Activated CD4-positive, alpha-beta memory T cell treated with anti-CD3 and anti-CD28 coated beads for 36 hours (primary cell): ENCODE results near the gene PSG2. TPM values are rescaled to one million over a fixed set of nuclear protein-coding genes. Genes with fewer than 3 reads are reported as not detected.
"Not testable (repeated sequence)": the region's sequence is repeated elsewhere in the genome, so short reads cannot be mapped to it uniquely, and the experiment has no call there.

Source experiments
- CTCF ChIA-PET: fragments of 350-600 bp; sonication (Branson Sonifier 250); formaldehyde crosslinking; loops from one replicate; lab custom pipeline; 2021; ENCODE audit warnings: antibody characterized with exemption, inconsistent platforms; lab: Charles Lee
- POLR2A ChIA-PET: fragments of 350-600 bp; sonication (Branson Sonifier 250); formaldehyde crosslinking; loops from one replicate; lab custom pipeline; 2021; ENCODE audit warnings: antibody characterized with exemption; lab: Charles Lee
- DNase-seq: peaks from one replicate; pipeline ENCODE4 v3.0.0-alpha.2; 2020
- H3K27ac Mint-ChIP-seq: one replicate; pipeline ENCODE4 v1.8.0; 2021; ENCODE audit warnings: mixed read lengths
- H3K27me3 Mint-ChIP-seq: one replicate; pipeline ENCODE4 v1.8.0; 2021; ENCODE audit warnings: mixed read lengths
- H3K36me3 Mint-ChIP-seq: one replicate; pipeline ENCODE4 v1.8.0; 2021; ENCODE audit warnings: mixed read lengths
- H3K4me1 Mint-ChIP-seq: one replicate; pipeline ENCODE4 v1.8.0; 2021; ENCODE audit warnings: low read depth, mixed read lengths
- H3K4me3 Mint-ChIP-seq: one replicate; pipeline ENCODE4 v1.8.0; 2021; ENCODE audit warnings: mild to moderate bottlenecking, mixed read lengths
- H3K9me3 Mint-ChIP-seq: one replicate; pipeline ENCODE4 v1.8.0; 2021; ENCODE audit warnings: mixed read lengths
- intact Hi-C: fragments of 100-400 bp; cut with micrococcal nuclease; formaldehyde crosslinking; loops from one replicate; pipeline ENCODE4 v1.15.1; 2023
- total RNA-seq, 2 experiments: library from RNA; stranded (reverse); gene quantifications; one replicate each; pipeline ENCODE4 v1.2.3, GENCODE V29; 2021

Gene PSG2
- total RNA-seq = not detected

- DNase-seq, H3K36me3 Mint-ChIP-seq, CTCF ChIA-PET, H3K27ac Mint-ChIP-seq, H3K4me1 Mint-ChIP-seq, H3K9me3 Mint-ChIP-seq, H3K4me3 Mint-ChIP-seq, POLR2A ChIA-PET, intact Hi-C loops: not testable (repeated sequence)
- peaks cover 11% of the 10 kb centered on the region for H3K27me3 Mint-ChIP-seq
Observed at GRCh38 chr19:43082601-43083000, at the start of gene PSG2. Gene PSG2 (minus strand): TSS chr19:43082701. CDS start chr19:43082569, 132 bp downstream.

GRCh38 chr19:43131281-43131842, 48.9 kb upstream of the PSG2 start:
- H3K9me3 Mint-ChIP-seq, H3K4me1 Mint-ChIP-seq, H3K36me3 Mint-ChIP-seq, H3K27me3 Mint-ChIP-seq, H3K27ac Mint-ChIP-seq, CTCF ChIA-PET, POLR2A ChIA-PET, intact Hi-C loops, H3K4me3 Mint-ChIP-seq, DNase-seq: not testable (repeated sequence)

- H3K4me3 Mint-ChIP-seq, H3K9me3 Mint-ChIP-seq, H3K4me1 Mint-ChIP-seq, H3K27me3 Mint-ChIP-seq, POLR2A ChIA-PET, CTCF ChIA-PET, DNase-seq, H3K36me3 Mint-ChIP-seq, intact Hi-C loops, H3K27ac Mint-ChIP-seq: not testable (repeated sequence)
Observed at GRCh38 chr19:43129197-43129596, 46.7 kb upstream of the PSG2 start.

- H3K36me3 Mint-ChIP-seq, H3K4me1 Mint-ChIP-seq, intact Hi-C loops, H3K4me3 Mint-ChIP-seq, CTCF ChIA-PET, POLR2A ChIA-PET, H3K9me3 Mint-ChIP-seq, H3K27me3 Mint-ChIP-seq, H3K27ac Mint-ChIP-seq, DNase-seq: not testable (repeated sequence)
Observed at GRCh38 chr19:43127336-43127735, 44.8 kb upstream of the PSG2 start.

- no peak overlapping the region for H3K27ac Mint-ChIP-seq
- H3K27me3 Mint-ChIP-seq = no peaks in the 10 kb centered on the region
- no peak overlapping the region for H3K4me3 Mint-ChIP-seq
- CTCF ChIA-PET = no interaction called here
- POLR2A ChIA-PET = no interaction called here
- H3K36me3 Mint-ChIP-seq = no peaks in the 10 kb centered on the region
- intact Hi-C loops = no loop called here
- no peaks in the 10 kb centered on the region for H3K4me1 Mint-ChIP-seq
- H3K9me3 Mint-ChIP-seq = no peaks in the 10 kb centered on the region
- no peak for DNase-seq
Observed at GRCh38 chr19:43126720-43127119, 44.2 kb upstream of the PSG2 start.

- Mint-ChIP-seq H3K27ac (no peak overlapping the region), H3K27me3 (no peaks in the 10 kb centered on the region), H3K9me3 (peaks cover 4% of the 10 kb centered on the region), H3K4me3 (no peak overlapping the region), H3K36me3 (no peaks in the 10 kb centered on the region), H3K4me1 (no peaks in the 10 kb centered on the region)
- no peak for DNase-seq
- intact Hi-C loops = no loop called here
- POLR2A ChIA-PET = no interaction called here
- CTCF ChIA-PET = no interaction called here
Observed at GRCh38 chr19:43124360-43124759, 41.9 kb upstream of the PSG2 start.

- POLR2A ChIA-PET, H3K27ac Mint-ChIP-seq: not testable (repeated sequence)
Observed at GRCh38 chr19:43120433-43121026, 38.0 kb upstream of the PSG2 start.

GRCh38 chr19:43119526-43119925, 37.0 kb upstream of the PSG2 start:
- intact Hi-C loops, H3K27ac Mint-ChIP-seq, H3K4me1 Mint-ChIP-seq, CTCF ChIA-PET, H3K4me3 Mint-ChIP-seq, POLR2A ChIA-PET, DNase-seq, H3K27me3 Mint-ChIP-seq, H3K36me3 Mint-ChIP-seq: not testable (repeated sequence)
- H3K9me3 Mint-ChIP-seq = peaks cover 19% of the 10 kb centered on the region

More at GRCh38 chr19:43120433-43121026, 38.0 kb upstream of the PSG2 start:
- CTCF ChIA-PET, H3K36me3 Mint-ChIP-seq, intact Hi-C loops, H3K4me1 Mint-ChIP-seq, DNase-seq, H3K4me3 Mint-ChIP-seq, H3K27me3 Mint-ChIP-seq: not testable (repeated sequence)
- H3K9me3 Mint-ChIP-seq = peaks cover 12% of the 10 kb centered on the region

GRCh38 chr19:43116421-43116820, 33.9 kb upstream of the PSG2 start:
- POLR2A ChIA-PET, H3K27ac Mint-ChIP-seq, intact Hi-C loops, H3K4me3 Mint-ChIP-seq, H3K27me3 Mint-ChIP-seq, H3K36me3 Mint-ChIP-seq, CTCF ChIA-PET, DNase-seq, H3K4me1 Mint-ChIP-seq: not testable (repeated sequence)
- H3K9me3 Mint-ChIP-seq = peaks cover 31% of the 10 kb centered on the region

GRCh38 chr19:43115548-43115947, 33.0 kb upstream of the PSG2 start:
- DNase-seq, intact Hi-C loops, H3K4me3 Mint-ChIP-seq, CTCF ChIA-PET, H3K27ac Mint-ChIP-seq, H3K36me3 Mint-ChIP-seq, POLR2A ChIA-PET, H3K4me1 Mint-ChIP-seq, H3K27me3 Mint-ChIP-seq: not testable (repeated sequence)
- peaks cover 29% of the 10 kb centered on the region for H3K9me3 Mint-ChIP-seq

- H3K4me1 Mint-ChIP-seq, intact Hi-C loops, CTCF ChIA-PET, DNase-seq, H3K27me3 Mint-ChIP-seq, H3K36me3 Mint-ChIP-seq, POLR2A ChIA-PET, H3K4me3 Mint-ChIP-seq, H3K27ac Mint-ChIP-seq: not testable (repeated sequence)
- H3K9me3 Mint-ChIP-seq = peaks cover 28% of the 10 kb centered on the region
Observed at GRCh38 chr19:43115064-43115463, 32.6 kb upstream of the PSG2 start.

GRCh38 chr19:43114626-43115025, 32.1 kb upstream of the PSG2 start:
- H3K27me3 Mint-ChIP-seq, H3K4me3 Mint-ChIP-seq, DNase-seq, POLR2A ChIA-PET, H3K4me1 Mint-ChIP-seq, CTCF ChIA-PET, H3K27ac Mint-ChIP-seq, intact Hi-C loops, H3K36me3 Mint-ChIP-seq: not testable (repeated sequence)
- peaks cover 27% of the 10 kb centered on the region for H3K9me3 Mint-ChIP-seq

GRCh38 chr19:43107401-43107800, 24.9 kb upstream of the PSG2 start:
- H3K27ac Mint-ChIP-seq, H3K36me3 Mint-ChIP-seq, H3K4me3 Mint-ChIP-seq, CTCF ChIA-PET, DNase-seq, intact Hi-C loops, H3K4me1 Mint-ChIP-seq, POLR2A ChIA-PET, H3K27me3 Mint-ChIP-seq: not testable (repeated sequence)
- H3K9me3 Mint-ChIP-seq = peaks cover 21% of the 10 kb centered on the region
